Spinal cord (tissue), 10 donors: ENCODE results near the gene SIRPA. TPM values are rescaled to one million over a fixed set of nuclear protein-coding genes. Genes with fewer than 3 reads are reported as not detected.

ENCODE experiments used
- DNase-seq, 6 donors: peaks; one replicate each; pipeline versions ENCODE4 v3.0.0 to v3.0.0-alpha.2; 2013 to 2015; ENCODE audit warnings: low spot score in 6 of 6, low read depth in 4 of 6
- H3K27ac ChIP-seq: one replicate; pipeline ENCODE4 v1.5.1; 2013; ENCODE audit warnings: low read depth, low read length, control low read depth
- H3K27me3 ChIP-seq: one replicate; pipeline ENCODE4 v1.6.1; 2013; ENCODE audit warnings: low read length; ENCODE audit not compliant: control insufficient read depth, insufficient read depth
- H3K36me3 ChIP-seq: one replicate; pipeline ENCODE4 v1.6.1; 2013; ENCODE audit warnings: low read length; ENCODE audit not compliant: control insufficient read depth, insufficient read depth
- H3K4me1 ChIP-seq: one replicate; pipeline ENCODE4 v1.6.1; 2013; ENCODE audit warnings: low read length; ENCODE audit not compliant: control insufficient read depth, insufficient read depth
- H3K4me3 ChIP-seq: one replicate; pipeline ENCODE4 v1.5.1; 2013; ENCODE audit warnings: low read depth, low read length, control low read depth
- H3K9me3 ChIP-seq: one replicate; pipeline ENCODE4 v1.6.1; 2013; ENCODE audit warnings: low read length; ENCODE audit not compliant: control insufficient read depth, insufficient read depth
- WGBS: methylation state at CpG from one replicate; pipeline ENCODE4 v1.1.5; 2013; ENCODE audit warnings: missing lambda C conversion rate; ENCODE audit not compliant: insufficient coverage; 5-methylcytosine and 5-hydroxymethylcytosine counted together
- long read RNA-seq, 4 donors: transcript quantifications; one replicate each; lab custom pipeline, GENCODE V29; 2026
- polyA plus RNA-seq, 2 donors: library from polyadenylated mRNA; unstranded; fragments of 120-200 nt; gene quantifications; one replicate each; pipeline ENCODE4 v1.2.1, GENCODE V29; 2013; ENCODE audit not compliant: insufficient read length in 2 of 2
- total RNA-seq, 2 donors: library from RNA; depleted of rRNA in 1 of 2; stranded (reverse); fragments of 120-200 nt in 1 of 2; fragments of >200 nt in 1 of 2; gene quantifications; one replicate each; pipeline versions ENCODE4 v1.2.3 to v1.2.4, GENCODE V29; 2013 to 2014
- donor health status: healthy.

The SIRPA gene
- total RNA-seq (10 to 100 TPM; 22.1 to 34.3 TPM), polyA plus RNA-seq (10 to 100 TPM; 45.2 to 49.7 TPM)
- long read RNA-seq, donor 1, full-length matches to known transcripts, result 7 of 7 reads
- long read RNA-seq, donor 1, partial matches to known transcripts, result 0 of 7 reads
- long read RNA-seq, donor 1, other reads (novel, unspliced or antisense), result 0 of 7 reads
- long read RNA-seq, donor 2, full-length matches to known transcripts, result 2 of 2 reads
- long read RNA-seq, donor 2, partial matches to known transcripts, result 0 of 2 reads
- long read RNA-seq, donor 2, other reads (novel, unspliced or antisense), result 0 of 2 reads
- long read RNA-seq, donor 3, full-length matches to known transcripts, result 7 of 28 reads
- long read RNA-seq, donor 3, partial matches to known transcripts, result 21 of 28 reads
- long read RNA-seq, donor 3, other reads (novel, unspliced or antisense), result 0 of 28 reads
- long read RNA-seq, donor 4, full-length matches to known transcripts, result 1 of 1 reads
- long read RNA-seq, donor 4, partial matches to known transcripts, result 0 of 1 reads
- long read RNA-seq, donor 4, other reads (novel, unspliced or antisense), result 0 of 1 reads

- under 1% methylated on average over 66 of the region's 74 CpGs for WGBS
- H3K36me3 ChIP-seq, result peaks cover 8% of the 10 kb centered on the region
- no peaks in the 10 kb centered on the region for H3K9me3 ChIP-seq
- peak in 4 of 6 donors; percentile 73 to 95 (median 86) for DNase-seq
- peaks cover 4% of the 10 kb centered on the region for H3K27me3 ChIP-seq
- peaks cover 67% of the 10 kb centered on the region for H3K4me1 ChIP-seq
- peak within 1 kb of the TSS; percentile 58 for H3K4me3 ChIP-seq
- H3K27ac ChIP-seq, result peak within 1 kb of the TSS; percentile 61
These were observed at the start of gene SIRPA for GRCh38 chr20:1894951-1895673. Gene SIRPA, plus strand, starts transcription at chr20:1895407. Its CDS starts 41 bp downstream, at chr20:1895448.

- no peak for DNase-seq
- no peaks in the 10 kb centered on the region for H3K36me3 ChIP-seq
- H3K27me3 ChIP-seq, result no peaks in the 10 kb centered on the region
- H3K4me1 ChIP-seq, result peaks cover 25% of the 10 kb centered on the region
- H3K27ac ChIP-seq, result no peak overlapping the region
- 96% methylated on average over 7 of the region's 7 CpGs for WGBS
- H3K4me3 ChIP-seq, result no peak overlapping the region
- peaks cover 3% of the 10 kb centered on the region for H3K9me3 ChIP-seq
These were observed 49.5 kb upstream of the SIRPA start for GRCh38 chr20:1845701-1846100.

- DNase-seq, result no peak
- H3K36me3 ChIP-seq, result no peaks in the 10 kb centered on the region
- H3K4me1 ChIP-seq, result peaks cover 18% of the 10 kb centered on the region
- peaks cover 3% of the 10 kb centered on the region for H3K9me3 ChIP-seq
- H3K4me3 ChIP-seq, result no peak overlapping the region
- 86% methylated on average over 1 of the region's 1 CpG for WGBS
- H3K27me3 ChIP-seq, result no peaks in the 10 kb centered on the region
- no peak overlapping the region for H3K27ac ChIP-seq
These were observed 48.9 kb upstream of the SIRPA start for GRCh38 chr20:1846341-1846740.

GRCh38 chr20:1846876-1847275 is 48.3 kb upstream of the SIRPA start:
- H3K27me3 ChIP-seq, result no peaks in the 10 kb centered on the region
- no peaks in the 10 kb centered on the region for H3K36me3 ChIP-seq
- WGBS, result no CpG with 5 or more reads among the region's 1 CpG

GRCh38 chr20:1847780-1848179 is 47.4 kb upstream of the SIRPA start:
- H3K4me3 ChIP-seq, result no peak overlapping the region
- H3K27ac ChIP-seq, result no peak overlapping the region
- WGBS, result 96% methylated on average over 2 of the region's 2 CpGs
- H3K9me3 ChIP-seq, result peaks cover 3% of the 10 kb centered on the region
- no peaks in the 10 kb centered on the region for H3K36me3 ChIP-seq
- H3K27me3 ChIP-seq, result no peaks in the 10 kb centered on the region
- H3K4me1 ChIP-seq, result peaks cover 12% of the 10 kb centered on the region
- no peak for DNase-seq

More at GRCh38 chr20:1846876-1847275, 48.3 kb upstream of the SIRPA start:
- Histone ChIP-seq H3K4me1 (peaks cover 13% of the 10 kb centered on the region), H3K27ac (no peak overlapping the region), H3K9me3 (peaks cover 3% of the 10 kb centered on the region), H3K4me3 (no peak overlapping the region)
- DNase-seq, result no peak

- H3K9me3 ChIP-seq, result peaks cover 3% of the 10 kb centered on the region
- no peak overlapping the region for H3K27ac ChIP-seq
- H3K27me3 ChIP-seq, result no peaks in the 10 kb centered on the region
- H3K4me3 ChIP-seq, result no peak overlapping the region
- DNase-seq, result no peak
- peaks cover 12% of the 10 kb centered on the region for H3K4me1 ChIP-seq
- no peaks in the 10 kb centered on the region for H3K36me3 ChIP-seq
These were observed 46.8 kb upstream of the SIRPA start for GRCh38 chr20:1848373-1848772.

GRCh38 chr20:1851396-1851795 is 43.8 kb upstream of the SIRPA start:
- Histone ChIP-seq H3K4me3 (no peak overlapping the region), H3K9me3 (peaks cover 3% of the 10 kb centered on the region), H3K27me3 (no peaks in the 10 kb centered on the region), H3K4me1 (peaks cover 10% of the 10 kb centered on the region), H3K36me3 (no peaks in the 10 kb centered on the region), H3K27ac (no peak overlapping the region)
- WGBS, result 100% methylated on average over 1 of the region's 2 CpGs
- no peak for DNase-seq

- no peaks in the 10 kb centered on the region for H3K36me3 ChIP-seq
- peaks cover 14% of the 10 kb centered on the region for H3K4me1 ChIP-seq
- DNase-seq, result no peak
- no peak overlapping the region for H3K4me3 ChIP-seq
- no peaks in the 10 kb centered on the region for H3K9me3 ChIP-seq
- WGBS, result 69% methylated on average over 2 of the region's 7 CpGs
- no peaks in the 10 kb centered on the region for H3K27me3 ChIP-seq
- H3K27ac ChIP-seq, result no peak overlapping the region
These were observed 41.7 kb upstream of the SIRPA start for GRCh38 chr20:1853473-1853872.

GRCh38 chr20:1854246-1854645 is 41.0 kb upstream of the SIRPA start:
- Histone ChIP-seq H3K4me1 (peaks cover 11% of the 10 kb centered on the region), H3K36me3 (no peaks in the 10 kb centered on the region), H3K27ac (no peak overlapping the region), H3K4me3 (no peak overlapping the region), H3K9me3 (no peaks in the 10 kb centered on the region), H3K27me3 (no peaks in the 10 kb centered on the region)
- WGBS, result 67% methylated on average over 4 of the region's 5 CpGs
- no peak for DNase-seq
